NOMO-1 treated with DMSO at 0.1 percent for 48 hours (cell line): ENCODE data around the gene KLHL29.
A peak's percentile ranks its signal among the peaks of the same experiment; 100 is the strongest.

Experiments used
- DNase-seq: peaks from one replicate; lab custom pipeline; 2025; ENCODE audit not compliant: unreplicated experiment; lab: John Stamatoyannopoulos, UW

KLHL29 gene

DNA sequence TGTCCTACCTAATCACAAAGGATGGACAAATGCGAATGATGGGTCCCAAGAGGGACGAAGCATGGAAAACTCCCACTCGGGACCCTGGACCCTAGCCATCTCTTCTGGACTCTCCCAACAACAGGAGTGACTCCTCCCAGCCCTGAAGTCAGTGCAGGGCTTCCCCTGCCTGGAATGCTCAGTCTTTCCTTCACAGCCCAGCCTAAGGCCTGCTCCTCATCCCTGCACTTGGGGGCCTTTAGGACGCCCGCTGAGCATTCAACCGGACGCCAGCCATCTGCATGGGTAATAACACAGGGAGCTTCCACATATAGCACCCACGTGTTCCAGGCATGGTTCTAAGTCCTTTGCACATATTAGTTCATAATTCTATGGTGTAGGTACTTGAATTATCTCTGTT, 237.5 kb downstream of the KLHL29 start:
- no peak for DNase-seq

DNA sequence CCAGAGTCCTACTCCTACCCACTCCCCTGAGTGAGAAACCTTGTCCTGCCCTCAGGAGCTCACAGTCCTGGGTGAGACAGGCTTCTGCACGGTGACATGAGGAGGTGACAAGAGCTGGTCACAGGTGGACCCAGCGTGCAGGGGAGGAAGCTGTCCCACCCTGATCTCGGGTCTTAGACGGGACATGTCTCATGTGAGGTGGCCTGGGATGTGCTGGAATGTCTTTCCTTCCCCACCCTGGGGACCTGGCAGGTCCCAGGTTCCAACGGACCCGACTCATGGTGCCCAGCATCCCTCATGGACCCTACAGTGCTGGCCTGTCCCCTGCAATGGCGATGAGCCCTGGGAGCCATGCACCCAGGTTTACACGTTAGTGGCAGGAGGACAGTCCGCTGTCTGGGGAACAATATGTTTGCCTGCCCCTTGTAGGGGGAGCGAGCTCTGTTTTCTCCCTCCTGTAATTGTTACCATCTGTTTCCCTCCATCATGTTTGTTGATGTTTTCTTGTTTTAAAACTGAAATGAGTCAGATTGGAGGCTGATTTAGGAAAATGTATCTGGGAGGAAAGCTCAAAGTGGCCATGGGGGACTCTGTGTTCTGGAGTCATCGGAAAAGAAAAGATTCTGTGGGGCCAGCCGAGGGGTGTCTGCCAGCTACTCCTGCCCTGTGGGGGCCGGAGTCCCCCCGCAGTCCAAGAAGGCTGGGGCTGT, 238.1 kb downstream of the KLHL29 start:
- DNase-seq, result no peak

GRCh38 chr2:23624378-23624777, 239.4 kb downstream of the KLHL29 start:
- DNase-seq, result peak; percentile 3

GRCh38 chr2:23624915-23625314, 239.9 kb downstream of the KLHL29 start:
- DNase-seq, result no peak

- no peak for DNase-seq
Observed at GRCh38 chr2:23625726-23626125, 240.7 kb downstream of the KLHL29 start.

DNA sequence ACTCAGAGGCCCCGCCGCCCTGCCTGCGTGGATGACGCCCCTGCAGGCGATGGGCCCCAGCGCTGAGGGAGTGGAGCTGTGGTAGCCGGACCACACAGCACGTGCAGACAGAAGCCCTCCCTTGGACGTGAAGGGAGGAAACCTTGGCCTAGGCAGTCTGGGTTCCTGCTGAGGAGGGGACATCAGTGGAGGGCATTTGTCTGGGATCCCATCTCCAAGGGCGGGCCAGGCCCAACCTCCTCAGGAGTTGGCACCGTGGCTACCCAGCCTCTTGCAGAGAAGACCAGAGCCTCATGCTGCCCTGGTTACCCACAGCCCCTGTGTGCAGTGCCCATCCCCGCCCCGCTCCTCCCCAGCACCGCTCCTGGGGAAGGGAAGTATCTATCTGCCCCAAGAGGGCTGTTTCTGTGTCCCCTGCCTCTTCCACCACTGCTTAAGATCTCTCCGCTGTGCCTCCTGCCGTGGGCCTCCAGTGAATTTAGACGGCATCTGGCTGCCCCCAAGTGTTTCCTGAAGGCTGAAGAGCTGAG, 241.8 kb downstream of the KLHL29 start:
- no peak for DNase-seq

GRCh38 chr2:23627236-23628009, 242.4 kb downstream of the KLHL29 start:
- DNase-seq, result no peak

DNA sequence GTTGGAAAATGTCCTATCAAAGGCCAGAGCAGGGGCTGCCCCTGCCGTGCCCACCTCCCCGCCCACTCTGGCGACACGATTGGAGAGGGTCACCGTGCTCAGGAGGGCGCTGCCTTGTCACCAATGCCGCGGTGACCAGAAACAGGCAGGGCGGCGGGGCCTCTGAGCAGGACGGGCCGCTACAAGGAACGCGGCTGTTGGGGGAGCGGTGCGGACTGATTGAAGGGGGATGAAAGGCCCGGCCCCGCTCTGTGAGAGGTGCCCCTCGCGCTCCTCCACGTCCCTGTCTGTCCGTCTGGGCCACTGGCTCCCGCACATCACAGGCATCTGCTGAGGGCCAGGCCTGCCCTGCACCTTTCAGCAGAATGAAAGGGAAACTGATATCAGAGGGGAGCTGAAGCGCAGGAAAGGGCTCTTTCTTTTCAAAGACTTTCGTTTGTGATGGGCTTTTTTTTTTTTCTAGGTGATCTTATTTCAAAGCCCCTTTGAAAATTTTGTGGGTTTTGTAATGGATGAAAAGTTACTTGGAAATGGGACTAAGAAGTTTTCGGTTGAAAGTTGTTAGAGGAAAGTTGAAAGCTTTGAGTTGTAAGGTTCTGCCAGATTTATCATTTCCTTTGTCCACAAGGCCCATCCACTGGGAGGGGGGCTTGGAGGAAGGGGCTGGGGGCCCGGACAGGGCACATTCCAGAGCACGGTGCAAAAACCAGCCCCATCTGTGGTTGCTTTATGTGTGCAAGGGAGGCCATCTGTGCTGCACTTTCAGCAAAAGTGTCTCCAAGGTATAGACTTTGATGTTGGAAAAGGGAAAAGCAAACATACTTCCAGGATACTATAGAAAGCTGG, 244.2 kb downstream of the KLHL29 start:
- DNase-seq, result no peak

GRCh38 chr2:23629772-23630480, 244.9 kb downstream of the KLHL29 start:
- no peak for DNase-seq

- DNase-seq, result no peak
Observed at GRCh38 chr2:23630961-23631360, 246.0 kb downstream of the KLHL29 start.

DNA sequence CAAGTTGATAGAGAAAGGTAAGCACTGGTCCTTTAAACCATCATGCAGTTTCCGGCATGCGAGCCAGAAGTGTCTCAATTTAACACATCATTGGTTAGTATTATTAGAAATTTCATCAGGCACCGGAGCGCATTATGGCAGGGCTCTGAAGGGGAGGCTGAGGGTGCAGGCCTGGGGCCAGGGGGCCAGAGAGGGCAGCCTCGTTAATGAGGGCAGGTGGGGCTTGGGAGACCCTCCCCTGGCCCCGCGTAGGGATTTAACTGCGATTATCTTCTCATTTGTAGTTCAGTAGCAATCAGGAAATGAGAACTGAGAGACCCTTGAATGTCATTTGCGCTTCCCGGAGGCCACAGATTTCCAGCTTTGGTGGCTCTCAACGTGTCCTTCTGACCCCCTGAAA, 246.4 kb downstream of the KLHL29 start:
- no peak for DNase-seq

DNA sequence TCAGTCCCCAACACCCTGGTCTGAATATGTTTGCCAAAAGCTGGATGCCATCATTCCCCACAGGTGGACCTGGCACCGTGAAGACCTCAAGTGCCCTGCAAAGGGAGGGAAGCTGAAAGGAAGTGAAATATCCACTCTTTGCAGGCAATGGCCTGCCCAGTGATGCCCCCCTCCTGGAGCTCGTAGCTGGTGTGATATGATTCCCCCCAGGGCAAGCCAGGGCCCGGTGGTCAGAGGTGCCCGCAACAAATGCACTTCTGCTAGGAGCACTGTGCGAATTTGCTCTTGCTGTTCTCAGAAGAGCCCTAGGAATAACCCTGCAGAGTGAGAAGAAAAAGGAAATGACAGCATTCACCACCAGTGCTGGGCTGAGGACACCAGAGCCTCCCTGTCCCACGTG, 247.4 kb downstream of the KLHL29 start:
- DNase-seq, result no peak

GRCh38 chr2:23632831-23633395, 247.9 kb downstream of the KLHL29 start:
- no peak for DNase-seq

GRCh38 chr2:23633966-23634365, 249.0 kb downstream of the KLHL29 start:
- DNase-seq, result no peak

DNA sequence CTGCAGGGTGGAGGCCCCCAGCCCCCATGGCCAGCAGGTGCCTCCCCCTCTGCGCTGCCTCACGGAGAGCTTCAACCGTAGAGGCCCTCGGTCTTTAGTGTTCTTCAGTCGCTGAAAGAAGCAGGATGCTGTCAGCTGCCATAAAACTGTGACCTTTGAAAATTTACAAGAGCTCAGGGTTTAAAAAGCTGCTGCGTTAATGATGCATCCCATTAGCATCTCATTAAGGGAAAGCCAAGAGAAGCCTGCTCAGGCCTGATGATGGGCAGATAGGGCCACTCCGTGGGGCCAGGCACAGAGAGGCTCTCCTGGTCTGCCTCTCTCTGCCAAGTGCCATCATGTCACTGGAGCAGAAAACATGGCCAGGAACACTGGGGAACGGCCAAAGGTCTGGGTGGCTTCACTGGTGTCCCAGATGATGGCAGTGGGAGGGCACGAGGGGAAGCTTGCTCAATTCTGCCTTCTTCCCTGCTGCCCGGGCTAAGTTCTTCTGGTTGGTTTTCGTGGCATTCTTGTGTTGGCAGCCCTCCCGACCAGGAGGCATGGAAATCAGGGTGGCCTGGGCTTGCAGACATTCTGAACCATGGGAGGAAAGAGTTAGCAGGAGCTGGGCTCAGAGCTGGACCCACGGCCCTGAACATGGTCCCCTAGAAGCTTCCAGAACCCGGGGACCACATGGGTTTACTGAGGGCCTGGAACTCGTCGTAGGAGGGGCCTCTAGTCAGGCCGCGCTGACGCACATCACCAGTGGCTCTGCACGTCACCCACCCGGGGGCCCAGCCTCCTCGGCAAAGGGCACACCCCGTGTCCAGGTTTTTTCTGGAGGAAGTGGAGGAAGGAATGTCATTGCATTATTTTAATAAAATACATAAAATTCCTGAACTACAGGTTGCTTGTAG, 250.7 kb downstream of the KLHL29 start:
- DNase-seq, result no peak

- DNase-seq, result no peak
Observed at GRCh38 chr2:23636426-23636825, 251.4 kb downstream of the KLHL29 start.

DNA sequence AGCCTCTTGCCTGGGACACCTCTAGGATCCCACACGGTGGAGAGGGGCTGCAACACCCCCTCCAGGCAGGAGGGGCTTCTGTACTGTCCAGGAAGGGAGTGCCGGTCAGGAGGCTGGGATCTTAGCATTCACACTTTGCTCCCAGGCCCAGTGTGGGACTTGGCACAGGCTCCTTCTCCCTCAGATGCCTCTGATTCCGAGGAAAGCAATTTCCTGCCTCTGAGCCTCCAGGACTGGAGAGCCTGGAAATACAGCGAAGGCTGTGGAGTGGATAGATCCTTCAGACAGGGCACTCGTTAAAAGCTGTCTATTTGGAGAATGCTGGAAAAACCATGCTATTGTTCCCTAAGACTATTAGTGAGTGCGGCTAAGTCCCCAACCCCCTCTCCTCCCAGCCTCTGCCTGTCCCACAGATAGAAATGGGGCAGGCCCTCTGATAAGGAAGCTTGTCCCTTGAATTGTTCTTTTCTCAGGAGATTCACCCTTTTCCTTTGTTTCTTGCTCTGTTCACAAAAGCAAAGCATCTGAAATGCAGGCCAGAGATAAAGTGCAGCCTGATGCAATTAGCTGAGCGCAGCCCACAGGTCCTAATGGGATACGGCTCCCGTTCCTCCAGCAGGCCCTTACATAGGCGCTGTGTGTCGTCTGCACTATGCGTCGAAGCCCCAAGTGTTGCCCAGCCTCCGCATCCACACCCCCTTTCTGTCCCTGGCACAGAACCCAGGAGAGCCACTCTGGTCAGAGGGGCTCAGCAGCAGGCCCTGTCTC, 252.2 kb downstream of the KLHL29 start:
- no peak for DNase-seq

- no peak for DNase-seq
Observed at GRCh38 chr2:23639406-23639982, 254.5 kb downstream of the KLHL29 start.
